ENCODE measurements around the gene ING5. TPM values are rescaled to one million over a fixed set of nuclear protein-coding genes. Genes with fewer than 3 reads are reported as not detected.
"Not testable (repeated sequence)": the region's sequence is repeated elsewhere in the genome, so short reads cannot be mapped to it uniquely, and the experiment has no call there.

ING5 gene
- total RNA-seq, 1 experiment from 2014 or later: 22.2 TPM

- no peak for DNase-seq (ENCODE audit: low read depth)
These were observed 57.4 kb downstream of the ING5 start for GRCh38 chr2:241759067-241759807.

- not testable (repeated sequence) for DNase-seq (ENCODE audit: low read depth)
These were observed 58.1 kb downstream of the ING5 start for GRCh38 chr2:241759893-241760292.

GRCh38 chr2:241760301-241760771 lies 58.5 kb downstream of the ING5 start:
- DNase-seq (ENCODE audit: low read depth): no peak

GRCh38 chr2:241762321-241762932 lies 60.6 kb downstream of the ING5 start:
- DNase-seq (ENCODE audit: low read depth): no peak

- DNase-seq (ENCODE audit: low read depth): no peak
These were observed 61.1 kb downstream of the ING5 start for GRCh38 chr2:241762933-241763369.

- no peak for DNase-seq (ENCODE audit: low read depth)
These were observed 61.9 kb downstream of the ING5 start for GRCh38 chr2:241763551-241764274.

- DNase-seq (ENCODE audit: low read depth): no peak
These were observed 62.7 kb downstream of the ING5 start for GRCh38 chr2:241764275-241765241.

- DNase-seq (ENCODE audit: low read depth): no peak
These were observed 65.8 kb downstream of the ING5 start for GRCh38 chr2:241767464-241768250.

GRCh38 chr2:241768251-241768711 lies 66.4 kb downstream of the ING5 start:
- no peak for DNase-seq (ENCODE audit: low read depth)

GRCh38 chr2:241768850-241769249 lies 67.0 kb downstream of the ING5 start:
- DNase-seq (ENCODE audit: low read depth): no peak

- DNase-seq (ENCODE audit: low read depth): no peak
These were observed 68.0 kb downstream of the ING5 start for GRCh38 chr2:241769819-241770184.

- no peak for DNase-seq (ENCODE audit: low read depth)
These were observed 68.5 kb downstream of the ING5 start for GRCh38 chr2:241770185-241770935.

- no peak for DNase-seq (ENCODE audit: low read depth)
These were observed 69.1 kb downstream of the ING5 start for GRCh38 chr2:241770936-241771285.

GRCh38 chr2:241771286-241772062 lies 69.6 kb downstream of the ING5 start:
- no peak for DNase-seq (ENCODE audit: low read depth)

GRCh38 chr2:241772063-241772499 lies 70.2 kb downstream of the ING5 start:
- DNase-seq (ENCODE audit: low read depth): no peak

GRCh38 chr2:241773511-241774418 lies 71.9 kb downstream of the ING5 start:
- no peak for DNase-seq (ENCODE audit: low read depth)

- peak; percentile 79 for DNase-seq (ENCODE audit: low read depth)
These were observed 72.8 kb downstream of the ING5 start for GRCh38 chr2:241774419-241775222.
